PC-3 (cell line): ENCODE data around the gene CD200R1L. TPM values are rescaled to one million over a fixed set of nuclear protein-coding genes. Genes with fewer than 3 reads are reported as not detected.
A peak's percentile ranks its signal among the peaks of the same experiment; 100 is the strongest.

Source experiments
- ATAC-seq: fragments of 200-7000 bp; cut with Tn5 transposase; 2 replicates; pipeline ENCODE4 v1.9.1; 2020; ENCODE audit warnings: mild to moderate bottlenecking, moderate library complexity
- BruUV-seq: library from RNA; stranded (reverse); fragments of 400-500 nt; replicated peaks from 2 replicates; lab custom pipeline; 2021; lab: Mats Ljungman, UMichigan
- CTCF ChIA-PET: fragments of 300-600 bp; sonication (Branson Sonifier 250); formaldehyde crosslinking; loops from one replicate; lab custom pipeline; 2022; ENCODE audit warnings: antibody characterized with exemption; lab: Charles Lee
- POLR2A ChIA-PET: fragments of 300-600 bp; sonication (Branson Sonifier 250); formaldehyde crosslinking; loops from one replicate; lab custom pipeline; 2022; ENCODE audit warnings: antibody characterized with exemption; ENCODE audit not compliant: unreplicated experiment; lab: Charles Lee
- DNase-seq: peaks from one replicate; pipeline ENCODE4 v3.0.0-alpha.2; 2015
- H2AFZ ChIP-seq: fragments of 300-600 bp; sonication (generic); 2 replicates; pipeline ENCODE4 v1.6.0; 2016; ENCODE audit warnings: antibody characterized with exemption, low read length
- H3F3A ChIP-seq: fragments of 300-600 bp; sonication (generic); one replicate; pipeline ENCODE4 v1.6.0; 2017; ENCODE audit warnings: antibody characterized with exemption, low read length, control low read depth, mild to moderate bottlenecking; ENCODE audit not compliant: unreplicated experiment
- H3K27ac ChIP-seq: fragments of 300-600 bp; sonication (generic); 2 replicates; pipeline ENCODE4 v1.5.1; 2016; ENCODE audit warnings: mild to moderate bottlenecking, low read length
- H3K27me3 ChIP-seq: fragments of 300-600 bp; sonication (generic); 2 replicates; pipeline ENCODE4 v1.6.1; 2016; ENCODE audit warnings: low read length, mixed read lengths
- H3K36me3 ChIP-seq: fragments of 300-600 bp; sonication (generic); 2 replicates; pipeline ENCODE4 v1.6.1; 2016; ENCODE audit warnings: low read depth, mixed run types, low read length, mixed read lengths
- H3K4me1 ChIP-seq: fragments of 300-600 bp; sonication (generic); 2 replicates; pipeline ENCODE4 v1.5.1; 2016; ENCODE audit warnings: low read length; ENCODE audit not compliant: insufficient read depth
- H3K4me2 ChIP-seq: fragments of 300-600 bp; sonication (generic); 2 replicates; pipeline ENCODE4 v1.6.0; 2016; ENCODE audit warnings: low read length
- H3K4me3 ChIP-seq: fragments of 300-600 bp; sonication (generic); 2 replicates; pipeline ENCODE4 v1.5.1; 2016; ENCODE audit warnings: mild to moderate bottlenecking, low read length, mixed read lengths
- H3K79me2 ChIP-seq: fragments of 300-600 bp; sonication (generic); 2 replicates; pipeline ENCODE4 v1.6.1; 2017; ENCODE audit warnings: low read length, mixed read lengths
- H3K9ac ChIP-seq: fragments of 300-600 bp; sonication (generic); 2 replicates; pipeline ENCODE4 v1.6.0; 2016; ENCODE audit warnings: mild to moderate bottlenecking, low read length
- H3K9me2 ChIP-seq: fragments of 300-600 bp; sonication (generic); replicated peaks from 2 replicates; pipeline ENCODE4 v1.6.1; 2016; ENCODE audit warnings: mixed run types, low read length, mixed read lengths
- H3K9me3 ChIP-seq: fragments of 300-600 bp; sonication (generic); 2 replicates; pipeline ENCODE4 v1.6.1; 2016; ENCODE audit warnings: low read length, mixed read lengths
- H4K20me1 ChIP-seq: fragments of 300-600 bp; sonication (generic); 2 replicates; pipeline ENCODE4 v1.6.1; 2016; ENCODE audit warnings: low read length, mixed read lengths
- EZH2 ChIP-seq: fragments of 300-600 bp; sonication (generic); IDR thresholded peaks from one replicate; pipeline ENCODE4 v1.6.1; 2017; ENCODE audit warnings: antibody characterized with exemption, mild to moderate bottlenecking, low read length; ENCODE audit not compliant: unreplicated experiment
- EZH2phosphoT487 ChIP-seq: fragments of 300-600 bp; sonication (generic); IDR thresholded peaks from 2 replicates; pipeline ENCODE4 v1.6.1; 2018; ENCODE audit warnings: mild to moderate bottlenecking, antibody characterized with exemption, low read length, borderline replicate concordance
- intact Hi-C: fragments of 100-400 bp; cut with micrococcal nuclease; formaldehyde crosslinking; loops from 2 replicates; pipeline ENCODE4 v1.9.0; 2023
- total RNA-seq: library from RNA; depleted of rRNA; stranded (reverse); fragments of >200 nt; gene quantifications from 2 replicates; pipeline ENCODE4 v1.2.3, GENCODE V29; 2014
- TF ChIP-seq, protein P1 (sequence below): fragments of 300-600 bp; sonication (generic); conservative IDR thresholded peaks from 2 replicates; pipeline ENCODE4 v1.5.1; 2017; ENCODE audit warnings: antibody characterized with exemption, low read depth, mild to moderate bottlenecking, low read length

The CD200R1L gene
- total RNA-seq, 1 experiment from 2014 or later = not detected

DNA sequence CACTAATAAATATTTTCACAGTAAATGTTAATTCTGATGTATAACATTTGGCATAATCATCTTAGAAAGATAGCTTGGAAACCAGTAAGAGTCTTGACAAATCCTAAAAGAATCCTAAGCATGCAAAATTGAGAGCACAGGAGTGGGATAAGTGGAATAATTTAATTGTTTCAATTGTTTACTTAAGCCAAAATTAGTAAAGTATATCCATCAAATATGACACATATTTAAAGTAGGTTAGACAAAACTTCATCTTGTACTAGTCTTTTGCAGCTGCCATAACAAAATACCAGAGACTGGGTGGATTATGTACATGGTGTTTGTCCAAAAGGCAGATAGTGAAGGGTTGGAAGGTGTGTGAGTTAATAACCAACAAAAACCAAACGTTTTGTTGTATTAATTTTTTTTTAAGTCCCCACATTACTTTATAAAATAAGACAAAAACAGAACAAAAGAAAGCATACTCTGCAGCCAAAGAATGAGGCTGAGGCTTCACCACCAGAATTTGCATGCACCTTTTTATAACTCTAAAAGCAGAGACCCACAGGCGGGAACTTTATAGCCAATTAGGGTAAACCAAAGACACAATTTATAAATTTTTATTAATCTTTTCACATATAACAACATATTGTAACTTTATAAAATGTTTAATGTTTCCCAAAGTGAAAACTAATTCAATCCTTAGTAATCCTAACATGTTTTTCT lies 41.9 kb upstream of the CD200R1L start:
- ChIA-PET CTCF (no interaction called here), POLR2A (no interaction called here)
- Histone ChIP-seq H3K4me3 (no peak overlapping the region), H3K9me2 (no peaks in the 10 kb centered on the region), H3K27ac (no peak overlapping the region), H3K36me3 (no peaks in the 10 kb centered on the region), H4K20me1 (no peaks in the 10 kb centered on the region), H2AFZ (no peak overlapping the region), H3K4me2 (no peak overlapping the region), H3K9me3 (no peaks in the 10 kb centered on the region), H3K4me1 (no peaks in the 10 kb centered on the region), H3K79me2 (no peaks in the 10 kb centered on the region), H3K27me3 (peaks cover 4% of the 10 kb centered on the region; the same call in 1 of the 2 replicates), H3K9ac (no peak overlapping the region), H3F3A (no peaks in the 10 kb centered on the region)
- BruUV-seq = no TSS peak
- ATAC-seq (no peak), DNase-seq (peak; percentile 23)
- TF ChIP-seq EZH2phosphoT487 (no peak), EZH2 (no peak)
- TF ChIP-seq, protein P1, sequence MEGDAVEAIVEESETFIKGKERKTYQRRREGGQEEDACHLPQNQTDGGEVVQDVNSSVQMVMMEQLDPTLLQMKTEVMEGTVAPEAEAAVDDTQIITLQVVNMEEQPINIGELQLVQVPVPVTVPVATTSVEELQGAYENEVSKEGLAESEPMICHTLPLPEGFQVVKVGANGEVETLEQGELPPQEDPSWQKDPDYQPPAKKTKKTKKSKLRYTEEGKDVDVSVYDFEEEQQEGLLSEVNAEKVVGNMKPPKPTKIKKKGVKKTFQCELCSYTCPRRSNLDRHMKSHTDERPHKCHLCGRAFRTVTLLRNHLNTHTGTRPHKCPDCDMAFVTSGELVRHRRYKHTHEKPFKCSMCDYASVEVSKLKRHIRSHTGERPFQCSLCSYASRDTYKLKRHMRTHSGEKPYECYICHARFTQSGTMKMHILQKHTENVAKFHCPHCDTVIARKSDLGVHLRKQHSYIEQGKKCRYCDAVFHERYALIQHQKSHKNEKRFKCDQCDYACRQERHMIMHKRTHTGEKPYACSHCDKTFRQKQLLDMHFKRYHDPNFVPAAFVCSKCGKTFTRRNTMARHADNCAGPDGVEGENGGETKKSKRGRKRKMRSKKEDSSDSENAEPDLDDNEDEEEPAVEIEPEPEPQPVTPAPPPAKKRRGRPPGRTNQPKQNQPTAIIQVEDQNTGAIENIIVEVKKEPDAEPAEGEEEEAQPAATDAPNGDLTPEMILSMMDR = no peak
- intact Hi-C loops = no loop called here

DNA sequence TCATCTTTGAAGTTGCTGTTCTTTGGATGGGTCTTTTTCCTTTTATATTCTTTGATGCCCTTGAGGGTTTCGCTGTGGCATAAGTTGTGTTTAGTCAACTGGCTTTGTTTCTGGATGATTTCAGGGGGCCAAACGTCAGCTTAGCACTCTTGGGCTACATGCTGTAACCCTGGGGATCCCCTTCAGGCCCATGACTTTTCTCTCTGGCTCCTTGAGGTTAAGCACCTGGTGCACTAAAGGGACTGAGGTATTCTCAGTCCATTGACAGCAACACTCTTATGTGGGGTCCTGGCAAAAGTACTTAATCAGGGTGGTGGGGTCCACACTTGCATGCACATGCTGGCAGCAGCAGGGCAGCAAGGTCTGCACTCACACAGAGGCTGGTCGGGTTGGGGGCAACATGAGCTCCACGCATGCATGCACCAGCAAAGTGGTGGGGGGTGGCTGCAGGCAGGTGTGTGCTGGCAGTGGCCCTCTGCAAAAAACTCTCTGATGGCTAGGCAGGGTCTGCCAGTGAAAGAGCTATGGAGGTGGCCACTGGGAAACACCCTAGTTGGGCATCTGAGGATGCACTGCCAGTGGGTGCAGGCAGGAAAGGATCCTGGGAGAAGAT lies 38.1 kb upstream of the CD200R1L start:
- BruUV-seq = no TSS peak
- Histone ChIP-seq H3K4me3 (no peak overlapping the region), H3K36me3 (no peaks in the 10 kb centered on the region), H3F3A (no peaks in the 10 kb centered on the region), H3K9ac (no peak overlapping the region), H2AFZ (no peak overlapping the region), H4K20me1 (no peaks in the 10 kb centered on the region), H3K4me1 (no peaks in the 10 kb centered on the region), H3K9me2 (no peaks in the 10 kb centered on the region), H3K9me3 (no peaks in the 10 kb centered on the region), H3K27ac (no peak overlapping the region), H3K27me3 (peaks cover 8% of the 10 kb centered on the region; the same call in 1 of the 2 replicates), H3K79me2 (no peaks in the 10 kb centered on the region), H3K4me2 (no peak overlapping the region)
- intact Hi-C loops = no loop called here
- TF ChIP-seq EZH2phosphoT487 (no peak), EZH2 (no peak)
- TF ChIP-seq, protein P1 = no peak
- CTCF ChIA-PET = no interaction called here
- DNase-seq (no peak), ATAC-seq (no peak)
- POLR2A ChIA-PET = no interaction called here

DNA sequence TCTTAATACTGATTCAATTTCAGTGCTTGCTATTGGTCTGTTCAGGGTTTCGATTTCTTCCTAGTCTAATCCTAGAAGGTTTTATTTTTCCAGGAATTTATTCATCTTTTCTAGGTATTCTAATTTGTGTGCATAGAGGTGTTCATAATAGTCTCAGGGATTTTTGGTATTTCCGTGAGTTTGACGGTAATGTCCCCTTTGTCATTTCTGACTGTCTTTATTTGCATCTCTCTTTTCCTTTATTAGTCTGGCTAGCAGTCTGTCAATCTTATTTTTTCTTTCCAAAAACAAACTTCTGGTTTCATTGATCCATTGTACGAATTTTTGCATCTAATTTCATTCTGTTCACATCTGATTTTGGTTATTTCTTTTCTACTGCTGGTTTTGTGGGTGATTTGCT lies 35.2 kb upstream of the CD200R1L start:
- Histone ChIP-seq H3F3A (no peaks in the 10 kb centered on the region), H3K4me2 (no peak overlapping the region), H3K27me3 (peaks cover 4% of the 10 kb centered on the region; the same call in 1 of the 2 replicates), H3K9me2 (no peaks in the 10 kb centered on the region), H3K9me3 (no peaks in the 10 kb centered on the region), H3K27ac (no peak overlapping the region), H3K9ac (no peak overlapping the region), H4K20me1 (no peaks in the 10 kb centered on the region), H2AFZ (no peak overlapping the region), H3K79me2 (no peaks in the 10 kb centered on the region), H3K4me3 (no peak overlapping the region), H3K4me1 (no peaks in the 10 kb centered on the region), H3K36me3 (no peaks in the 10 kb centered on the region)
- DNase-seq = no peak
- no TSS peak for BruUV-seq
- no peak for ATAC-seq
- intact Hi-C loops = no loop called here
- ChIA-PET POLR2A (no interaction called here), CTCF (no interaction called here)
- TF ChIP-seq, protein P1 = no peak
- TF ChIP-seq EZH2 (no peak), EZH2phosphoT487 (no peak)
